ENCODE measurements around the gene NLRP3.

NLRP3 gene

GRCh38 chr1:247434005-247434404 lies 18.0 kb downstream of the NLRP3 start:
- Histone ChIP-seq H3K4me3 (no peak overlapping the region), H3K27ac (no peak overlapping the region)

- H3K27ac ChIP-seq: no peak overlapping the region
Measured at GRCh38 chr1:247435030-247435758, 19.2 kb downstream of the NLRP3 start.

GRCh38 chr1:247435759-247436147 lies 19.8 kb downstream of the NLRP3 start:
- no peak overlapping the region for H3K27ac ChIP-seq
- no peak overlapping the region for H3K4me3 ChIP-seq

More at GRCh38 chr1:247435030-247435758, 19.2 kb downstream of the NLRP3 start:
- no peak overlapping the region for H3K4me3 ChIP-seq

- Histone ChIP-seq H3K27ac (no peak overlapping the region), H3K4me3 (no peak overlapping the region)
Measured at GRCh38 chr1:247437551-247438505, 21.9 kb downstream of the NLRP3 start.

GRCh38 chr1:247440001-247440620 lies 24.1 kb downstream of the NLRP3 start:
- Histone ChIP-seq H3K27ac (no peak overlapping the region), H3K4me3 (no peak overlapping the region)

GRCh38 chr1:247441606-247442005 lies 25.6 kb downstream of the NLRP3 start:
- H3K27ac ChIP-seq: no peak overlapping the region
- H3K4me3 ChIP-seq: no peak overlapping the region

- no peak overlapping the region for H3K27ac ChIP-seq
- H3K4me3 ChIP-seq: no peak overlapping the region
Measured at GRCh38 chr1:247442164-247442563, 26.2 kb downstream of the NLRP3 start.

- Histone ChIP-seq H3K27ac (no peak overlapping the region), H3K4me3 (no peak overlapping the region)
Measured at GRCh38 chr1:247443641-247444040, 27.7 kb downstream of the NLRP3 start.

GRCh38 chr1:247444571-247444970 lies 28.6 kb downstream of the NLRP3 start:
- Histone ChIP-seq H3K27ac (no peak overlapping the region), H3K4me3 (no peak overlapping the region)

GRCh38 chr1:247445526-247446356 lies 29.8 kb downstream of the NLRP3 start:
- H3K4me3 ChIP-seq: no peak overlapping the region
- H3K27ac ChIP-seq: peak overlapping the region in 2 of 21 experiments; percentile 29 to 32

GRCh38 chr1:247447162-247447909 lies 31.4 kb downstream of the NLRP3 start:
- peak overlapping the region in 2 of 21 experiments; percentile 40 to 72 for H3K27ac ChIP-seq

GRCh38 chr1:247448107-247448791 lies 32.3 kb downstream of the NLRP3 start:
- Histone ChIP-seq H3K4me3 (peak overlapping the region; percentile 5 to 38 (median 27)), H3K27ac (peak overlapping the region in 11 of 21 experiments; percentile 7 to 72 (median 46))

More at GRCh38 chr1:247447162-247447909, 31.4 kb downstream of the NLRP3 start:
- H3K4me3 ChIP-seq: peak overlapping the region in 5 of 7 experiments; percentile 16 to 38 (median 27)

- H3K27ac ChIP-seq: no peak overlapping the region
- H3K4me3 ChIP-seq: no peak overlapping the region
Measured at GRCh38 chr1:247451388-247452010, 35.5 kb downstream of the NLRP3 start.

- no peak overlapping the region for H3K4me3 ChIP-seq
Measured at GRCh38 chr1:247452447-247453039, 36.6 kb downstream of the NLRP3 start.

GRCh38 chr1:247453245-247453644 lies 37.3 kb downstream of the NLRP3 start:
- Histone ChIP-seq H3K27ac (no peak overlapping the region), H3K4me3 (no peak overlapping the region)

More at GRCh38 chr1:247452447-247453039, 36.6 kb downstream of the NLRP3 start:
- H3K27ac ChIP-seq: no peak overlapping the region

GRCh38 chr1:247453997-247454396 lies 38.0 kb downstream of the NLRP3 start:
- H3K27ac ChIP-seq: no peak overlapping the region
- H3K4me3 ChIP-seq: no peak overlapping the region

GRCh38 chr1:247456021-247456420 lies 40.0 kb downstream of the NLRP3 start:
- peak overlapping the region in 1 of 21 experiments; percentile 45 for H3K27ac ChIP-seq
- H3K4me3 ChIP-seq: no peak overlapping the region

Measured in skin epidermis (tissue), 12 donors.